ENCODE data around the gene EFCAB5. TPM values are rescaled to one million over a fixed set of nuclear protein-coding genes. Genes with fewer than 3 reads are reported as not detected.

The EFCAB5 gene
- total and polyA plus RNA-seq, 8 donors: 0.09 to 0.54 (median 0.38) TPM; not detected in 1

DNA sequence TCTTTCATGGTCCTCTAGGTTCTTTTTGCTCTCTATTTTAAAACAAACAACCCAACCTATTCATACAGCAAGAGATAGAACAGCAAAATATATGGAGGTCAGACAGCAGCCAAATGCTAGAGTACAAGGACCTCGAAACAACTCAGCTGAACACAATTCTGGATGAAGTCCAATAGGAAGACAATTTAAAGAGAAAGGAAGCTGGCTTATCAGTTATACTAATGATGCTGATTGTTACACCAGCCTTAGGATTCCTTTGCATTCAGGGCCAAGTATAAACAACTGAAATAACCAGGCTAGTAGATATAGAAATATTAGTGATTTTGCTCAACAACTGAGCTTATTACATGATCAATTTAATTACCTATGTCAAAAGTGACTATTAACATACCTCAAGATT is 13.9 kb upstream of the EFCAB5 start:
- no peak for FAIRE-seq
- no peak overlapping the region for H3K4me3 ChIP-seq

GRCh38 chr17:29929006-29929532 is 12.4 kb upstream of the EFCAB5 start:
- Histone ChIP-seq H3K27me3 (no peaks in the 10 kb centered on the region), H3K36me3 (no peaks in the 10 kb centered on the region), H3K9me3 (no peaks in the 10 kb centered on the region), H3K27ac (peak overlapping the region; percentile 77 to 94 (median 89)), H3K4me3 (peak overlapping the region; percentile 58 to 82 (median 74)), H3K4me1 (peaks cover 10 to 27% (median 22%) of the 10 kb centered on the region in 3 donors)
- no peak for FAIRE-seq
- intact Hi-C loops (cut with DNase I): no loop called here
- WGBS, 2 donors: 1 to 2% methylated on average over 13 of the region's 13 CpGs
- peak; percentile 8 to 27 (median 14) for ATAC-seq
- TF ChIP-seq, protein P1, sequence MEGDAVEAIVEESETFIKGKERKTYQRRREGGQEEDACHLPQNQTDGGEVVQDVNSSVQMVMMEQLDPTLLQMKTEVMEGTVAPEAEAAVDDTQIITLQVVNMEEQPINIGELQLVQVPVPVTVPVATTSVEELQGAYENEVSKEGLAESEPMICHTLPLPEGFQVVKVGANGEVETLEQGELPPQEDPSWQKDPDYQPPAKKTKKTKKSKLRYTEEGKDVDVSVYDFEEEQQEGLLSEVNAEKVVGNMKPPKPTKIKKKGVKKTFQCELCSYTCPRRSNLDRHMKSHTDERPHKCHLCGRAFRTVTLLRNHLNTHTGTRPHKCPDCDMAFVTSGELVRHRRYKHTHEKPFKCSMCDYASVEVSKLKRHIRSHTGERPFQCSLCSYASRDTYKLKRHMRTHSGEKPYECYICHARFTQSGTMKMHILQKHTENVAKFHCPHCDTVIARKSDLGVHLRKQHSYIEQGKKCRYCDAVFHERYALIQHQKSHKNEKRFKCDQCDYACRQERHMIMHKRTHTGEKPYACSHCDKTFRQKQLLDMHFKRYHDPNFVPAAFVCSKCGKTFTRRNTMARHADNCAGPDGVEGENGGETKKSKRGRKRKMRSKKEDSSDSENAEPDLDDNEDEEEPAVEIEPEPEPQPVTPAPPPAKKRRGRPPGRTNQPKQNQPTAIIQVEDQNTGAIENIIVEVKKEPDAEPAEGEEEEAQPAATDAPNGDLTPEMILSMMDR (IDR thresholded peaks at IDR 0.05): no peak
- peak in 3 of 6 donors; percentile 22 to 30 (median 28) for DNase-seq

More for the DNA sequence above, 13.9 kb upstream of the EFCAB5 start:
- 4 to 5% methylated on average over 1 of the region's 1 CpG for WGBS, 2 donors
- Histone ChIP-seq H3K36me3 (no peaks in the 10 kb centered on the region), H3K4me1 (peaks cover 10 to 27% (median 22%) of the 10 kb centered on the region in 3 donors), H3K27ac (no peak overlapping the region), H3K27me3 (no peaks in the 10 kb centered on the region), H3K9me3 (no peaks in the 10 kb centered on the region)
- DNase-seq (no peak), ATAC-seq (no peak)
- intact Hi-C loops (cut with DNase I): no loop called here
- TF ChIP-seq, protein P1 (IDR thresholded peaks at IDR 0.05): no peak

DNA sequence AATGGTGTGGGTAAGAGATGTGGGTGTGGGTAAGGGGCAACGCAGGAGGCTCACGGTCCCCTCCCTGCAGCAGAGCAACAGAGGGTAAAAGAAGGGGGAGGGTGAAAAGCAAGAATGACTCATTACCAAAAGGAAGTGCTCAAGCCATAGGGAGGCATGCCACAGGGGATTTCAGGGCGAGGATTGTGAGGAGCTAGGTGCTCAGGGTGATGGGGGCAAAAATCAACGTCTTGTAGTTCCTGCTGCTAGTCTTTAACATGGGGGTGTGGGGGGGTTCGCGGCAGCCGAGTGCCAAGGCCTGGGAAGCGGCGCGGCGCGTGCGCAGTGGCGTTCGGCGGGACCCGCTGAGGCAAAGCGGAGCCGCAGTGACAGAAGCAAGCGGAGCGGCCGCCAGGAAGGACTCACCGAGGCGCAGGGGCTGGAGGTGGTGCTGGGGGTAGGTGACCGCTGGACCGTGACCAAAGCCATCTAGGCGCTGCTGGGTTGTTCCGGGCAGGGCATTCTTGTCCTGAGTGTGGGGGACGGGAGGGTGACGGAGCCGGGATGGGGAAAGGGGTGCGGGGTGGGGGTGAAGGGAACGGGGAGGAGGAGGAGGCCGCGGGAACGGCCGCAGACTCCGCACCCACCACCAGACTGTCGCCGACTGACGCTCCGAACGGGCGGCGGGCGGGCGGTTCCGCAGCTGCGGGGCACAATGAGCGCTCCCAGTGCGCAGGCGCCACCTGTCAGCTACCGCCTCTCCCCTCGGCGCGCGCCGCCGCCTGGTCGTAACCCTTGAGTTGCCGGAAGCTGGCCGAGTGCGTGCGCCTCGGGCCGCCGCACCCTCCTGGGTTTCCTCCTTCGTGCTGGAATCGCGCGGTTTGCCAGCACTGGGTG is 11.7 kb upstream of the EFCAB5 start, which contains the start of gene SSH2:
Gene SSH2, minus strand, starts transcription at position 696 of the 876 bp plus-strand sequence. Its CDS starts 228 bp downstream, at position 468.
- intact Hi-C loops (cut with DNase I): loop anchor here in 2 of 3 donors (5.0 to 10.0 kb wide), 2 partner anchors 122 to 125 kb away; no protein-coding TSS in a partner anchor
- TF ChIP-seq, protein P1 (IDR thresholded peaks at IDR 0.05): no peak
- FAIRE-seq (no peak), DNase-seq (peak; percentile 85 to 97 (median 88)), ATAC-seq (peak; percentile 88 to 95 (median 94))
- peaks cover 10 to 27% (median 22%) of the 10 kb centered on the region in 3 donors for H3K4me1 ChIP-seq
- WGBS, 2 donors: 0% methylated on average over 54 to 71 of the region's 71 CpGs
- peak within 1 kb of the TSS; percentile 77 to 94 (median 89) for H3K27ac ChIP-seq
- no peaks in the 10 kb centered on the region for H3K27me3 ChIP-seq
- H3K9me3 ChIP-seq: no peaks in the 10 kb centered on the region
- H3K4me3 ChIP-seq: peak within 1 kb of the TSS; percentile 58 to 82 (median 74)
- no peaks in the 10 kb centered on the region for H3K36me3 ChIP-seq

GRCh38 chr17:29930409-29931010 is 10.9 kb upstream of the EFCAB5 start:
- Histone ChIP-seq H3K4me3 (peak overlapping the region; percentile 58 to 82 (median 74)), H3K27ac (peak overlapping the region; percentile 77 to 94 (median 89)), H3K27me3 (no peaks in the 10 kb centered on the region), H3K36me3 (no peaks in the 10 kb centered on the region), H3K4me1 (peaks cover 10 to 27% (median 22%) of the 10 kb centered on the region in 3 donors), H3K9me3 (no peaks in the 10 kb centered on the region)
- intact Hi-C loops (cut with DNase I): loop anchor here in 2 of 3 donors (5.0 to 10.0 kb wide), 2 partner anchors 123 to 126 kb away; no protein-coding TSS in a partner anchor
- 0 to 1% methylated on average over 20 of the region's 20 CpGs for WGBS, 2 donors
- DNase-seq: no peak
- peak; percentile 37 to 55 (median 48) for ATAC-seq
- TF ChIP-seq, protein P1 (IDR thresholded peaks at IDR 0.05): no peak
- no peak for FAIRE-seq

All from pancreas (tissue), 10 donors.